Calu3 (cell line): ENCODE results near the gene PCYT2. TPM values are rescaled to one million over a fixed set of nuclear protein-coding genes. Genes with fewer than 3 reads are reported as not detected.

Experiments
- BruUV-seq: library from RNA; stranded (reverse); fragments of 400-500 nt; replicated peaks from 2 replicates; lab custom pipeline; 2021; lab: Mats Ljungman, UMichigan
- CTCF ChIA-PET: fragments of 300-600 bp; sonication (Branson Sonifier 250); formaldehyde crosslinking; loops from one replicate; lab custom pipeline; 2022; ENCODE audit warnings: antibody characterized with exemption; lab: Charles Lee
- DNase-seq: peaks from one replicate; pipeline ENCODE4 v3.0.0; 2022
- H3K27ac Mint-ChIP-seq: one replicate; pipeline ENCODE4 v1.8.0; 2022; ENCODE audit warnings: mixed read lengths; ENCODE audit not compliant: unreplicated experiment
- H3K27me3 Mint-ChIP-seq: one replicate; pipeline ENCODE4 v1.8.0; 2022; ENCODE audit warnings: mixed read lengths; ENCODE audit not compliant: unreplicated experiment
- H3K36me3 Mint-ChIP-seq: one replicate; pipeline ENCODE4 v1.8.0; 2022; ENCODE audit warnings: mild to moderate bottlenecking, moderate library complexity, mixed read lengths; ENCODE audit not compliant: insufficient read depth, unreplicated experiment
- H3K4me1 Mint-ChIP-seq: one replicate; pipeline ENCODE4 v1.8.0; 2022; ENCODE audit warnings: mild to moderate bottlenecking, low read depth, mixed read lengths; ENCODE audit not compliant: unreplicated experiment
- H3K4me3 Mint-ChIP-seq: one replicate; pipeline ENCODE4 v1.8.0; 2022; ENCODE audit warnings: mild to moderate bottlenecking, low read depth, moderate library complexity, mixed read lengths; ENCODE audit not compliant: unreplicated experiment
- H3K9me3 Mint-ChIP-seq: one replicate; pipeline ENCODE4 v1.8.0; 2022; ENCODE audit warnings: low read depth, mixed read lengths; ENCODE audit not compliant: unreplicated experiment
- intact Hi-C: fragments of 100-400 bp; cut with micrococcal nuclease; formaldehyde crosslinking; loops from one replicate; pipeline ENCODE4 v1.10.0; 2022; ENCODE audit not compliant: unreplicated experiment
- total RNA-seq: library from RNA; stranded (reverse); gene quantifications from 2 replicates; pipeline ENCODE4 v1.2.3, GENCODE V29; 2022
- TF ChIP-seq, protein P1 (sequence below): fragments of 200-600 bp; IDR thresholded peaks from one replicate; pipeline ENCODE4 v1.8.0; 2022; ENCODE audit warnings: antibody characterized with exemption; ENCODE audit not compliant: unreplicated experiment

Gene PCYT2
- total RNA-seq, 1 experiment from 2014 or later, result 58.4 TPM

- H3K36me3 Mint-ChIP-seq, result peaks cover 95% of the 10 kb centered on the region
- H3K27me3 Mint-ChIP-seq, result no peaks in the 10 kb centered on the region
- DNase-seq, result no peak
- CTCF ChIA-PET, result no interaction called here
- H3K27ac Mint-ChIP-seq, result no peak overlapping the region
- H3K4me3 Mint-ChIP-seq, result no peak overlapping the region
- no TSS peak for BruUV-seq
- TF ChIP-seq, protein P1, sequence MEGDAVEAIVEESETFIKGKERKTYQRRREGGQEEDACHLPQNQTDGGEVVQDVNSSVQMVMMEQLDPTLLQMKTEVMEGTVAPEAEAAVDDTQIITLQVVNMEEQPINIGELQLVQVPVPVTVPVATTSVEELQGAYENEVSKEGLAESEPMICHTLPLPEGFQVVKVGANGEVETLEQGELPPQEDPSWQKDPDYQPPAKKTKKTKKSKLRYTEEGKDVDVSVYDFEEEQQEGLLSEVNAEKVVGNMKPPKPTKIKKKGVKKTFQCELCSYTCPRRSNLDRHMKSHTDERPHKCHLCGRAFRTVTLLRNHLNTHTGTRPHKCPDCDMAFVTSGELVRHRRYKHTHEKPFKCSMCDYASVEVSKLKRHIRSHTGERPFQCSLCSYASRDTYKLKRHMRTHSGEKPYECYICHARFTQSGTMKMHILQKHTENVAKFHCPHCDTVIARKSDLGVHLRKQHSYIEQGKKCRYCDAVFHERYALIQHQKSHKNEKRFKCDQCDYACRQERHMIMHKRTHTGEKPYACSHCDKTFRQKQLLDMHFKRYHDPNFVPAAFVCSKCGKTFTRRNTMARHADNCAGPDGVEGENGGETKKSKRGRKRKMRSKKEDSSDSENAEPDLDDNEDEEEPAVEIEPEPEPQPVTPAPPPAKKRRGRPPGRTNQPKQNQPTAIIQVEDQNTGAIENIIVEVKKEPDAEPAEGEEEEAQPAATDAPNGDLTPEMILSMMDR, result no peak
- H3K9me3 Mint-ChIP-seq, result no peaks in the 10 kb centered on the region
- peaks cover 32% of the 10 kb centered on the region for H3K4me1 Mint-ChIP-seq
- intact Hi-C loops, result no loop called here
Observed at GRCh38 chr17:81863833-81864768, 47.1 kb downstream of the PCYT2 start.

- Mint-ChIP-seq H3K4me1 (peaks cover 33% of the 10 kb centered on the region), H3K4me3 (peak overlapping the region; percentile 64), H3K36me3 (peaks cover 95% of the 10 kb centered on the region), H3K9me3 (no peaks in the 10 kb centered on the region), H3K27me3 (no peaks in the 10 kb centered on the region), H3K27ac (peak overlapping the region; percentile 91)
- TF ChIP-seq, protein P1, result no peak
- CTCF ChIA-PET, result no interaction called here
- intact Hi-C loops, result no loop called here
- no TSS peak for BruUV-seq
- DNase-seq, result no peak
Observed at GRCh38 chr17:81863123-81863675, 48.0 kb downstream of the PCYT2 start.

- intact Hi-C loops, result no loop called here
- Mint-ChIP-seq H3K9me3 (no peaks in the 10 kb centered on the region), H3K27ac (peak overlapping the region; percentile 96), H3K4me1 (peaks cover 29% of the 10 kb centered on the region), H3K36me3 (peaks cover 95% of the 10 kb centered on the region), H3K27me3 (no peaks in the 10 kb centered on the region), H3K4me3 (peak overlapping the region; percentile 99)
- peak; percentile 99 for DNase-seq
- TF ChIP-seq, protein P1, result no peak
- BruUV-seq, result no TSS peak
- CTCF ChIA-PET, result no interaction called here
Observed at GRCh38 chr17:81860756-81861568, 50.2 kb downstream of the PCYT2 start.

DNA sequence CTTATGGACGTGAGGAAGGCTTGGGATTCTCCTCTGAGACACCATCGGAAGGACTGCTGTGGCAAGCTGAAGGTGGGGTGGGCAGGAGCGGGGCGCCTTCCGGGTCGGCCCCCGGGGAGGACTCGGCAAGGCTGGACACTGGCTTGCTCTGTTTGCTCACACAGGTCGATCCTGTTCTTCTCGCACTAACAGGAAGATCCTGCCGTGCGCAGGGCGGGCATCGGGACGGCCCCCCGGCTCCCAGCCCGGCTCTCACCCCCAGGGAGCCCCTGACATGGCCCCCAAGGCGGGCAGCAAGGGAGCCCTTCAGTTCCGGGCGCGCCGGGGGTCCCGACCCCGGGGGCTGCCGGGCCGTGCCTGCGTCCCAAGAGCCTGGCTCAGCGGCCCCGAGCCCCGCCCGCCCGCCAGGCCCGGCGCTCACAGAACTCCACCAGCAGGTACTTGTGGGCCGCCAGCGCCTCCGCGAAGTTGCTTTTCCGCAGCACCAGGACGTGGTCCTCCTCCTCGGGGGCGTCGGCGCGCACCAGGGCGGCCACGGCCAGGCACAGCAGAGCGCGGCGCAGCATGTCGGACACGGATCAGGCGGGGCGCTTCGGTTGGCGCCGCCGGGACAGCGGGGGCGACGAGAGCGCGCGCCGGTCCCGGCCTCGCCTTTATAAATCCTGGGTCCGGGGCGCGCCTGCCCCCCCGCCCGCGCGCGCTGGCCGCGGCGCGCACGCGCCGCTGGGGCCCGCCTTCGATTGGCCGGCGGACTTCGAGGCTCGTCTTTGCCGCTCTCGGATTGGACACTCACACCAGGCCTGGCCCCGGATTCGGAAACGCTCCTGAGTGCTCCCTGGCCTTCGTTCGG, 51.1 kb downstream of the PCYT2 start, which contains the start of gene P4HB:
TSS of gene P4HB (minus strand) at position 630 of the 850 bp plus-strand sequence. CDS start at position 566, 64 bp downstream.
- CTCF ChIA-PET, result interaction anchor here (0.6 kb wide), 1 partner anchor 11 kb away, joined by 3 read pairs; no protein-coding TSS in a partner anchor
- intact Hi-C loops, result no loop called here
- peak; percentile 27 for DNase-seq

More for the DNA sequence above, 51.1 kb downstream of the PCYT2 start, which contains the start of gene P4HB:
- Mint-ChIP-seq H3K36me3 (peaks cover 95% of the 10 kb centered on the region), H3K27ac (peak within 1 kb of the TSS; percentile 96), H3K4me1 (peaks cover 20% of the 10 kb centered on the region), H3K9me3 (no peaks in the 10 kb centered on the region), H3K4me3 (peak within 1 kb of the TSS; percentile 99), H3K27me3 (no peaks in the 10 kb centered on the region)
- TF ChIP-seq, protein P1, result no peak
- no TSS peak for BruUV-seq
